HTR-8/SVneo (cell line): ENCODE results near the gene RAB14.

Experiments
- DNase-seq: peaks from one replicate; pipeline ENCODE4 v3.0.0; 2011; ENCODE audit warnings: low spot score, mixed read lengths; ENCODE audit not compliant: insufficient read length
- FAIRE-seq: peaks from 2 replicates; lab custom pipeline; 2011; peaks lifted over from hg19 to GRCh38; lab: Jason Lieb, UNC

The RAB14 gene

GRCh38 chr9:121220996-121221663 lies 19.5 kb upstream of the RAB14 start:
- DNase-seq: no peak

GRCh38 chr9:121219530-121219929 lies 17.9 kb upstream of the RAB14 start:
- DNase-seq (no peak), FAIRE-seq (no peak)

More at GRCh38 chr9:121220996-121221663, 19.5 kb upstream of the RAB14 start:
- FAIRE-seq: no peak

GRCh38 chr9:121218357-121219027 lies 16.8 kb upstream of the RAB14 start:
- FAIRE-seq: no peak

GRCh38 chr9:121217609-121218292 lies 16.1 kb upstream of the RAB14 start:
- no peak for DNase-seq
- no peak for FAIRE-seq

More at GRCh38 chr9:121218357-121219027, 16.8 kb upstream of the RAB14 start:
- no peak for DNase-seq

GRCh38 chr9:121216271-121216805 lies 14.7 kb upstream of the RAB14 start:
- DNase-seq: no peak
- FAIRE-seq: no peak

- no peak for DNase-seq
- no peak for FAIRE-seq
Measured at GRCh38 chr9:121214005-121214404, 12.3 kb upstream of the RAB14 start.

GRCh38 chr9:121213136-121213806 lies 11.6 kb upstream of the RAB14 start:
- FAIRE-seq: no peak
- DNase-seq: peak; percentile 69

GRCh38 chr9:121210536-121210935 lies 8.9 kb upstream of the RAB14 start:
- DNase-seq: no peak
- FAIRE-seq: no peak

- DNase-seq: no peak
- no peak for FAIRE-seq
Measured at GRCh38 chr9:121207371-121207940, 5.8 kb upstream of the RAB14 start.

- FAIRE-seq: no peak
- no peak for DNase-seq
Measured at GRCh38 chr9:121206516-121207370, 5.1 kb upstream of the RAB14 start.

- DNase-seq (no peak), FAIRE-seq (no peak)
Measured at GRCh38 chr9:121204611-121205010, 2.9 kb upstream of the RAB14 start.

GRCh38 chr9:121204121-121204520 lies 2.5 kb upstream of the RAB14 start:
- DNase-seq (no peak), FAIRE-seq (no peak)

GRCh38 chr9:121201045-121201737 lies 478 bp downstream of the RAB14 start:
- peak; percentile 8 for DNase-seq
- FAIRE-seq: no peak

- DNase-seq (no peak), FAIRE-seq (no peak)
Measured at GRCh38 chr9:121200356-121200755, 1.3 kb downstream of the RAB14 start.

GRCh38 chr9:121199921-121200320 lies 1.7 kb downstream of the RAB14 start:
- DNase-seq: no peak
- FAIRE-seq: no peak

GRCh38 chr9:121198512-121199042 lies 3.1 kb downstream of the RAB14 start:
- FAIRE-seq: no peak

GRCh38 chr9:121197132-121197531 lies 4.5 kb downstream of the RAB14 start:
- FAIRE-seq (no peak), DNase-seq (no peak)

More at GRCh38 chr9:121198512-121199042, 3.1 kb downstream of the RAB14 start:
- DNase-seq: no peak

- DNase-seq (no peak), FAIRE-seq (no peak)
Measured at GRCh38 chr9:121196389-121196788, 5.3 kb downstream of the RAB14 start.
